Lung (tissue), 12 donors: ENCODE results near the gene KIAA1958. TPM values are rescaled to one million over a fixed set of nuclear protein-coding genes. Genes with fewer than 3 reads are reported as not detected.
A peak's percentile ranks its signal among the peaks of the same experiment; 100 is the strongest.

Experiments used
- ATAC-seq: fragments of 200-7000 bp; cut with Tn5 transposase; one replicate; pipeline ENCODE4 v1.9.1; 2020; ENCODE audit warnings: moderate number of reproducible peaks; ENCODE audit not compliant: insufficient read depth, low FRiP score
- DNase-seq, 3 donors: peaks; one replicate each; pipeline ENCODE4 v3.0.0-alpha.2; 2013 to 2017
- H3K27ac ChIP-seq, 2 donors: one replicate each; pipeline ENCODE4 v1.5.1; 2013; ENCODE audit warnings: mild to moderate bottlenecking in 2 of 2, moderate library complexity in 2 of 2, control low read depth in 1 of 2, inconsistent platforms in 1 of 2, low read depth in 1 of 2, low read length in 1 of 2
- H3K27me3 ChIP-seq, 3 donors: one replicate each; pipeline ENCODE4 v1.5.1; 2013; ENCODE audit warnings: low read length in 2 of 3; ENCODE audit not compliant: control insufficient read depth in 3 of 3, insufficient read depth in 3 of 3
- H3K36me3 ChIP-seq, 4 donors: one replicate each; pipeline ENCODE4 v1.5.1; 2013; ENCODE audit warnings: low read length in 4 of 4, mild to moderate bottlenecking in 1 of 4, moderate library complexity in 1 of 4; ENCODE audit not compliant: control insufficient read depth in 4 of 4, insufficient read depth in 4 of 4
- H3K4me1 ChIP-seq, 5 donors: one replicate each; pipeline ENCODE4 v1.5.1; 2013; ENCODE audit warnings: low read length in 5 of 5, mild to moderate bottlenecking in 2 of 5, moderate library complexity in 1 of 5; ENCODE audit not compliant: control insufficient read depth in 5 of 5, insufficient read depth in 5 of 5
- H3K4me3 ChIP-seq: one replicate; pipeline ENCODE4 v1.5.1; 2013; ENCODE audit warnings: mild to moderate bottlenecking, control low read depth, moderate library complexity
- H3K9ac ChIP-seq, 2 donors: one replicate each; pipeline ENCODE4 v1.5.1; 2013; ENCODE audit warnings: low read length in 2 of 2, control low read depth in 1 of 2; ENCODE audit not compliant: insufficient read depth in 1 of 2
- H3K9me3 ChIP-seq, 4 donors: one replicate each; pipeline ENCODE4 v1.5.1; 2013; ENCODE audit warnings: low read length in 3 of 4, mild to moderate bottlenecking in 1 of 4, moderate library complexity in 1 of 4; ENCODE audit not compliant: control insufficient read depth in 4 of 4, insufficient read depth in 3 of 4
- CTCF ChIP-seq: IDR thresholded peaks from 2 replicates; pipeline ENCODE4 v1.5.1; 2012; ENCODE audit warnings: mild to moderate bottlenecking; ENCODE audit errors: control extremely low read depth, extremely low read depth
- WGBS, 2 donors: extraction: QIAGEN DNeasy Blood & Tissue Kit; methylation state at CpG; one replicate each; pipeline ENCODE4 v1.1.7; 2013; 5-methylcytosine and 5-hydroxymethylcytosine counted together
- polyA plus RNA-seq, 2 donors: library from polyadenylated mRNA; stranded (reverse); fragments of 200-250 nt; gene quantifications; one replicate each; pipeline ENCODE4 v1.2.1, GENCODE V29; 2013
- total RNA-seq, 2 donors: library from RNA; depleted of rRNA in 1 of 2; stranded (reverse); fragments of >200 nt in 1 of 2; gene quantifications; one replicate each; pipeline ENCODE4 v1.2.1, GENCODE V29; 2014 to 2021
- donor health status: control.
- donor health status: control.
- donor health status: Bipolar disorder and iron deficiency.
- donor health status: healthy.
- donor health status: DM: yes; HTN: yes; CAD: no.

The KIAA1958 gene
- total and polyA plus RNA-seq, 4 donors = 2.0 to 24.0 (median 6.8) TPM

- Histone ChIP-seq H3K36me3 (no peaks in the 10 kb centered on the region), H3K27me3 (no peaks in the 10 kb centered on the region), H3K4me3 (no peak overlapping the region), H3K27ac (no peak overlapping the region), H3K9ac (no peak overlapping the region), H3K9me3 (no peaks in the 10 kb centered on the region), H3K4me1 (peaks cover 0 to 4% (median 4%) of the 10 kb centered on the region in 5 donors)
- TF ChIP-seq CTCF = no peak
- DNase-seq = peak in 1 of 3 donors; percentile 11
- ATAC-seq = no peak
- 64 to 67% methylated on average over 3 of the region's 3 CpGs for WGBS, 2 donors
Observed at GRCh38 chr9:112631313-112632070, 144.9 kb downstream of the KIAA1958 start.

- peaks cover 0 to 12% (median 3%) of the 10 kb centered on the region in 4 donors for H3K9me3 ChIP-seq
- H3K4me1 ChIP-seq = no peaks in the 10 kb centered on the region
- H3K27ac ChIP-seq = no peak overlapping the region
- WGBS, 2 donors = 95 to 99% methylated on average over 4 of the region's 4 CpGs
- DNase-seq (no peak), ATAC-seq (no peak)
- H3K36me3 ChIP-seq = peaks cover 0 to 3% (median 1%) of the 10 kb centered on the region in 4 donors
- no peak overlapping the region for H3K9ac ChIP-seq
- no peaks in the 10 kb centered on the region for H3K27me3 ChIP-seq
- H3K4me3 ChIP-seq = no peak overlapping the region
- no peak for TF ChIP-seq CTCF
Observed at GRCh38 chr9:112640311-112640710, 153.7 kb downstream of the KIAA1958 start.

GRCh38 chr9:112642126-112642525, 155.5 kb downstream of the KIAA1958 start:
- 92 to 96% methylated on average over 3 of the region's 3 CpGs for WGBS, 2 donors
- H3K36me3 ChIP-seq = peaks cover 0 to 5% (median 3%) of the 10 kb centered on the region in 4 donors
- H3K4me3 ChIP-seq = no peak overlapping the region
- ATAC-seq (no peak), DNase-seq (peak in 2 of 3 donors; percentile 36 to 92)
- no peak overlapping the region for H3K27ac ChIP-seq
- H3K27me3 ChIP-seq = no peaks in the 10 kb centered on the region
- no peak overlapping the region for H3K9ac ChIP-seq
- no peak for TF ChIP-seq CTCF
- no peaks in the 10 kb centered on the region for H3K4me1 ChIP-seq
- peaks cover 0 to 12% (median 3%) of the 10 kb centered on the region in 4 donors for H3K9me3 ChIP-seq
